NCI-H1105 treated with DMSO at 0.1 percent for 48 hours (cell line): Measurements from ENCODE around the gene HP1BP3.
A peak's percentile ranks its signal among the peaks of the same experiment; 100 is the strongest.
"Not testable (repeated sequence)": the region's sequence is repeated elsewhere in the genome, so short reads cannot be mapped to it uniquely, and the experiment has no call there.

Source experiments
- DNase-seq: peaks from one replicate; lab custom pipeline; 2025; lab: John Stamatoyannopoulos, UW

The HP1BP3 gene

GRCh38 chr1:20787029-20787839 is at the start of gene HP1BP3:
TSS of gene HP1BP3 (minus strand) at chr1:20787307. CDS start at chr1:20780440, 6,867 bp downstream.
- peak; percentile 72 for DNase-seq

DNA sequence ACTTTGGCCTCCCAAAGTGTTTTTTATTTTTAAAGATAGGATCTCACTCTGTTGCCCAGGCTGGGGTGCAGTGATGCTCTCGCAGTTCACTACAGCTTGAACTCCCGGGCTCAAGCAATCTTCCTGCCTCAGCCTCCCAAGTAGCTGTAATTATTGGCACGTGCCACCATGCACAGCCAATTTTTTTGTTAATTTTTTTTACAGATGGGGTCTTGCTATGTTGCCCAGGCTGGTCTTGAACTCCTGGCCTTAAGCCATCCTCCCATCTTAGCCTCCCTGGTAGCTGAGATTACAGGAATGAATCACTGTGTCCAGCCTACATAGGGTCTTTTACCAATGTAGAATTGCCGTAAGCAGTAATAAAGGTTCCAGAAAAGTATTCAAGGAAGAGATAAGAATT is 49.1 kb upstream of the HP1BP3 start:
- DNase-seq = no peak

- DNase-seq = no peak
Measured at GRCh38 chr1:20834780-20835179, 47.7 kb upstream of the HP1BP3 start.

GRCh38 chr1:20834192-20834591 is 47.1 kb upstream of the HP1BP3 start:
- no peak for DNase-seq

GRCh38 chr1:20830378-20830777 is 43.3 kb upstream of the HP1BP3 start:
- no peak for DNase-seq

- no peak for DNase-seq
Measured at GRCh38 chr1:20829946-20830345, 42.8 kb upstream of the HP1BP3 start.

DNA sequence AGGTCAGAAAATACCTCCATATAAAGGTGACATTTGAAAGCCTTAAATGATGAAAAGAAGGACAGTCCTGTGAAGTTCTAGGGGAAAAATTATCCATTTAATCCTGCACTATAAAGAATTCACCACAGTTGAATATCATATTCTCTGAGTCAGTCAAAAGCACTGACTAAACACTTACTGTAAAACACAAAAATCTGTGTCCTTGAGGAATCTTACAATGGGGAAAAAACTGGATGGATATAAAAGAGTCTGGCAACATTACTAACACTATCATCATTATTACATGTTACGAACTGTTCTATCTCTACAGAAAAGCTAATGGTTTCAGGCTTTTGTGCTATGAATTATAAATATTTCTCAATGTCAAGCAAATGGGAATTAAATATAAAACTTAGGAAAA is 42.4 kb upstream of the HP1BP3 start:
- DNase-seq = no peak

GRCh38 chr1:20823845-20824244 is 36.7 kb upstream of the HP1BP3 start:
- no peak for DNase-seq

- DNase-seq = no peak
Measured at GRCh38 chr1:20821466-20821865, 34.4 kb upstream of the HP1BP3 start.

DNA sequence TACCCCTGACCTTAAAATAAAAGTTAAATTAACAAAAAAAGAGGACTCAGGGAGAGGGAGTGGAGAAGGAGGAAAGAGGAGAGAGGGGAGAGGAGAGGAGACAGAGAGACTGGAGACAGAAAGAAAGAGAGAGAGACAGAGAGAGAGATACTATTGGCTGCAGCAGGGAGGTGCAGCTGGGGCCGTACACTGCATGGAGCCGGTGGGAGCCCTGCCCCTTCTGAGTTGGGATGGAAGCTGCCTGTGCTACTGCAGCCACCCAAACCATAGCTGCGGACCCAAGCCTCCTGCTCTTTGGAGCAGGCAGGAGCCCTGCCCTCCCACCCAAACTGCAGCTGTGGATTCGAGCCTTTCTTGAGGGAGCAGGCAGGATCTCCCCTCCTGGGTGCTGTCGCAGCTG is 32.7 kb upstream of the HP1BP3 start:
- no peak for DNase-seq

GRCh38 chr1:20814534-20814871 is 27.4 kb upstream of the HP1BP3 start:
- no peak for DNase-seq

DNA sequence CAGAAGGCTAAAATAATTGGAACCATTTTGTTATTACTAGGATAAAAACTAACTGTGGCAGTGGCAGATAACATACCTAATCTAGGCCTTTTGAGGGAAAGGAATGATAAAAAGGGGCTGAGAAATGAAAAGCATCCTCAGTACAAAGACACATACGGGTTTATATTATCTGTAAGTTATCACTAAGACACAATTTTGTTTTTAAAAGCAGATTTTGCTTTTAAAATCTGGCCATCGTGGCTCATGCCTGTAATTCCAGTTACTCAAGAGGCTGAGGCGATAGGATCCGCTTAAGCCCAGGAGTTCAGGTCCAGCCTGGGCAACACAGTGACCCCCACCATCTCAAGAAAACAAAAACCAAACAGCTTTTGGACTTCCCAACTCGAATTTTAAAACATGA is 24.8 kb upstream of the HP1BP3 start:
- DNase-seq = no peak

GRCh38 chr1:20793236-20793635 is 6.1 kb upstream of the HP1BP3 start:
- no peak for DNase-seq

DNA sequence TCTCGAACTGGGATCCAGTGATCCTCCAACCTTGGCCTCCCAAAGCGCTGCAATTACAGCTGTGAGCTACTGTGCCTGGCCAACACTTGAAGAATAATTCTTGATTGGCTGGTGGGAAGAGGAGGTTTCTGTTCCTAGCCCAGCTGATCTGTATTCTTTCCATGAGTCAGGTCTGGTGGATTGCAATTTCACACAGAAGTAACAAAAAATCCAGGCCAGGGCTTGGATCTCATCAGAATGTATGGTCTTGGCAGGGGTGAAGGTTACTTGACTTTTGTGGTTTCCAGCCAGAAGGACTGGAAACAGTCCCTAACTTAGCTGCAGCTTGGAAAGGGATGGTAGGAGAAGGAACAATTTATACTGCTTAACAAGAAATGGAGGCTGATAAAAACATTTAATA is 5.1 kb upstream of the HP1BP3 start:
- DNase-seq = no peak

DNA sequence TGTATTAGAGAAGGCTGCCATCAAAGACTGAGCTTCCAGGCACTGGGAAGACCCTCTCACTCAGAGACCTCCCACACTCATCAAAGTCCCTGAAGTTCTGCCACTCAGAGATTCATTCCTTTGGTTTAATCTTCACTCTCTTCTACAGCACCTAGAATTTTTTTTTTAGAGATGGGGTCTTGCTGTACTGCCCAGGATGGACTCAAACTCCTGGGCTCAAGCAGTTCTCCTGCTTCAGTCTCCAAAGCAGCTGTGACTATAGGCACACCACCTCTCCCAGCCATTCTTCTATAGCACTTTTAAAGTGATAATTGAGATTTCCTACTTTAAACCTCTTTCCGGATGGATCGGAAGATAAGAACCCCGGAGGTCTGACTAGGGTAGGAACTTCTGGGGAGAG is 3.7 kb upstream of the HP1BP3 start:
- DNase-seq = no peak

- DNase-seq = not testable (repeated sequence)
Measured at GRCh38 chr1:20789598-20789997, 2.5 kb upstream of the HP1BP3 start.

GRCh38 chr1:20787840-20788795 is 1.0 kb upstream of the HP1BP3 start:
- peak; percentile 64 for DNase-seq

- peak; percentile 96 for DNase-seq
Measured at GRCh38 chr1:20786253-20787028, 666 bp downstream of the HP1BP3 start.

DNA sequence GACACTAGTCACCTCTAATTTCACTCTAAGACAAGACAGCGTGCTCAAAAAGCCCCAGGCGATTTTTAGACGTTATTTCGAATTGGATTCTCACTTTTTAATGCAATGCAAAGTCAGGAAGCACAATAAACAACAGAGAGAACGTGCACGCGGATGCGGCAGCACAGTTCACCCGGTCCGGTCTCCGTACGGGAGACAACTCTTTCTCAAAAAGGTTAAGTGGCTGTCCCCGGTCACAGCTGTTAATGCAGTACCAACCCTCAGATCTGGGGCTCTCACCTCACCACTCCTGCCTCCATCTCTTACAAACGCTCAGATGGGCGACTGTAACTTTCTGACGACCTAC is 1.2 kb downstream of the HP1BP3 start:
- DNase-seq = no peak

GRCh38 chr1:20775700-20776099 is 11.4 kb downstream of the HP1BP3 start:
- DNase-seq = no peak

DNA sequence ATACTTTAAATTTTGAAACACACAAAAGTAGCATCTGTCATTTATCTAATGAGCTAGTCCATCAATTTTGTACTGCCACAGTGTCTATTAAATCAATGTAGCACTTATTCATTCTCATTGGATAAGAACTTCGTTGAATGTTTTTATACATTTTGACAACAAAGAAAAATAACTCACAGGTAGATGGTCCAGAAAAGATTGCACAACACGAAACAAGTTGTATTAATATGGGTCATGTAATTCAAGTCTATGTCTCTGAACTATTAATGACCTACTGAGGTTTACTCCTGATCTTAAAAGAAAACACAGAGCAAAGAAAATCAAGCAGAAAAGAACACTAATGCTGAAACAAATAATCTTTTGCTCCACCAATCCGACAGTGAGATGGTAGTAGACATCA is 15.3 kb downstream of the HP1BP3 start:
- no peak for DNase-seq

DNA sequence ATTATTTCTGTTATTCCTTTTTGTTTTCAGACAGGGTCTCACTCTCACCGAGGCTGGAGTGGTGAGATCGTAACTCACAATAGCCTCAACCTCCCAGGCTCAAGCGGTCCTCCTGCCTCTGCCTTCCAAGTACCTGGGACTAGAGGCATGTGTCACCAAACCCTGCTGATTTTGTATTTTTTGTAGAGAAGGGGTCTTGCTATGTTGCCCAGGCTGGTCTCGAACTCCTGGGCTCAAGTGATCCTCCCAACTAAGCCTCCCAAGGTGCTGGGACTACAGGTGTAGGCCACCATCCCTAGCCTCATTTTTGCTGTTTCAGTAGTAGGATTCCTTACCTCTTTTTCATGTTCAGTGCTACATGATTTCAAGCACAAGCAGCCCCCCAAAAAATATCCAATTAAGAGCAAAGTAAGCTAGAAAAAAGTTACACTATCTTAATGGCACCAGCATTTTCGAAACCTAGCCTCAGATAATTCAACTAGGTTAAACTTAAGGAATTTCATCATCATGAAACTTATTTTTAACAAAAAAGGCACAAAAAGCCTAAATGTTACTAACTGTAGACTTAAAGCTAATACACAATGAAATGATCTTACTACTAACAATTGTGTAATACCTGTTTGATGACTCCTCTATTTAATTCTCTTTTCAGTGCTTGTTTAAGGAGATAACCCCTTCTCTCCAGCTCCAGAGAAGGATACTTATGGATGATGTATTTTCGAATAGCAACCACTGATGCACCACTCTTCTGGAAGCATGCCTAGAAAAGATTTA is 16.6 kb downstream of the HP1BP3 start:
- DNase-seq = no peak
